AG08396 (cell line): ENCODE data around the gene SDK1.
"Not testable (repeated sequence)": the region's sequence is repeated elsewhere in the genome, so short reads cannot be mapped to it uniquely, and the experiment has no call there.

Experiments
- DNase-seq: peaks from one replicate; pipeline ENCODE4 v3.0.0; 2012; ENCODE audit warnings: low spot score, mixed read lengths

SDK1 gene

GRCh38 chr7:4225881-4226523 is 925.0 kb downstream of the SDK1 start:
- DNase-seq, result no peak

GRCh38 chr7:4226524-4226882 is 925.5 kb downstream of the SDK1 start:
- no peak for DNase-seq

GRCh38 chr7:4227105-4228010 is 926.3 kb downstream of the SDK1 start:
- DNase-seq, result no peak

GRCh38 chr7:4230352-4230751 is 929.3 kb downstream of the SDK1 start:
- no peak for DNase-seq

GRCh38 chr7:4233146-4233545 is 932.1 kb downstream of the SDK1 start:
- no peak for DNase-seq

GRCh38 chr7:4233621-4234497 is 932.8 kb downstream of the SDK1 start:
- no peak for DNase-seq

GRCh38 chr7:4234498-4234855 is 933.4 kb downstream of the SDK1 start:
- no peak for DNase-seq

- no peak for DNase-seq
These were observed 933.8 kb downstream of the SDK1 start for GRCh38 chr7:4234886-4235285.

GRCh38 chr7:4235596-4235995 is 934.5 kb downstream of the SDK1 start:
- no peak for DNase-seq

GRCh38 chr7:4236389-4236788 is 935.3 kb downstream of the SDK1 start:
- DNase-seq, result no peak

GRCh38 chr7:4236873-4237272 is 935.8 kb downstream of the SDK1 start:
- DNase-seq, result not testable (repeated sequence)

GRCh38 chr7:4237296-4238235 is 936.5 kb downstream of the SDK1 start:
- DNase-seq, result no peak

- DNase-seq, result no peak
These were observed 937.8 kb downstream of the SDK1 start for GRCh38 chr7:4238861-4239260.

GRCh38 chr7:4240042-4240441 is 939.0 kb downstream of the SDK1 start:
- DNase-seq, result no peak

GRCh38 chr7:4240520-4241303 is 939.7 kb downstream of the SDK1 start:
- no peak for DNase-seq

GRCh38 chr7:4241304-4241612 is 940.2 kb downstream of the SDK1 start:
- DNase-seq, result no peak

- no peak for DNase-seq
These were observed 940.7 kb downstream of the SDK1 start for GRCh38 chr7:4241791-4242190.

- no peak for DNase-seq
These were observed 941.7 kb downstream of the SDK1 start for GRCh38 chr7:4242706-4243105.

GRCh38 chr7:4244041-4244440 is 943.0 kb downstream of the SDK1 start:
- no peak for DNase-seq

GRCh38 chr7:4244635-4245034 is 943.6 kb downstream of the SDK1 start:
- no peak for DNase-seq
